ENCODE results near the gene CYP46A1.

CYP46A1 gene

DNA sequence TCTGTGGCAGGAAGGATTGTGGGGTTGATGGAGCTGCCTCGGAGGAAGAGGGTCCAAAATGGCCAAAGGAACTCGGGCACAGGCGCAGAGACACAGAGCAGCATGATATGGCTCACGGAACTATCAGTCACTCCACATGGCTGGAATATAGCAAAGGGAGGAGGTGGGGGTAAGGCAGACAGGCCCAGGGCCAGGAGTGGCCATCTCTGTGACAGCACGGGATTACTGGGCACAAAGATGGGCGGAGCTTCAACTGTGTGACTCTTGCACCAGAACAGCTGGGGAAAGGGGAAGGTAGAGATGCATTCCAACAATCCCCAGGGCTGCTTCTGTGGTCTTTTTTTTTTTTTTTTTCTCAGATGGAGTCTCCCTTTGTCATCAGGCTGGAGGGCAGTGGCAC, 84.3 kb downstream of the CYP46A1 start:
- no peaks in the 10 kb centered on the region for H3K36me3 ChIP-seq (ENCODE audit: control insufficient read depth, insufficient read depth, low read length)
- H3K27me3 ChIP-seq (replicated peaks; ENCODE audit: control insufficient read depth, insufficient read depth, low read length) = no peaks in the 10 kb centered on the region
- no peak overlapping the region for H3K4me3 ChIP-seq (replicated peaks; ENCODE audit: low read depth, low read length)
- TF ChIP-seq, protein P1, sequence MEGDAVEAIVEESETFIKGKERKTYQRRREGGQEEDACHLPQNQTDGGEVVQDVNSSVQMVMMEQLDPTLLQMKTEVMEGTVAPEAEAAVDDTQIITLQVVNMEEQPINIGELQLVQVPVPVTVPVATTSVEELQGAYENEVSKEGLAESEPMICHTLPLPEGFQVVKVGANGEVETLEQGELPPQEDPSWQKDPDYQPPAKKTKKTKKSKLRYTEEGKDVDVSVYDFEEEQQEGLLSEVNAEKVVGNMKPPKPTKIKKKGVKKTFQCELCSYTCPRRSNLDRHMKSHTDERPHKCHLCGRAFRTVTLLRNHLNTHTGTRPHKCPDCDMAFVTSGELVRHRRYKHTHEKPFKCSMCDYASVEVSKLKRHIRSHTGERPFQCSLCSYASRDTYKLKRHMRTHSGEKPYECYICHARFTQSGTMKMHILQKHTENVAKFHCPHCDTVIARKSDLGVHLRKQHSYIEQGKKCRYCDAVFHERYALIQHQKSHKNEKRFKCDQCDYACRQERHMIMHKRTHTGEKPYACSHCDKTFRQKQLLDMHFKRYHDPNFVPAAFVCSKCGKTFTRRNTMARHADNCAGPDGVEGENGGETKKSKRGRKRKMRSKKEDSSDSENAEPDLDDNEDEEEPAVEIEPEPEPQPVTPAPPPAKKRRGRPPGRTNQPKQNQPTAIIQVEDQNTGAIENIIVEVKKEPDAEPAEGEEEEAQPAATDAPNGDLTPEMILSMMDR (IDR thresholded peaks at IDR 0.05; ENCODE audit: insufficient read depth, low read length, poor library complexity, severe bottlenecking) = no peak
- no peak for DNase-seq (ENCODE audit: extremely low read depth, insufficient read length)

DNA sequence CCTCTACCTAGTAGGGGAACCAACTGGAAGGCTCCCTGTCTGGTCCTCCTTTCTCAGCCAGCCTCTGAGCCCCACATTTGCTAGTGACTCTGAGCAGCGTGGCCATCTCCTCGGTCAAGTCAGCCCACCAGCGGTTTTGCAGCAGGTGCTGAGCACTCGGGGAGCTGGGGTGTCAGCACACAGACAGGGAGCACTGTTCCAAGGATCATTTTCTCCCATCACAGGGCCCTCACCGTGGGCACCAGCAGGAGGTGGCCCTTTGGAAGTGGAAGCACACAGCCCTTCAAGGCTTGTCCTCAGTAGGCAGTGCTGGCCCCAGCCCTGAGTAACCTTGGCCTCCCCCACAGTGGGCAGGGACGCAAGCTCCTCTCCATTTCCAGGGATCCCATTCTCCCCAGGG, 85.0 kb downstream of the CYP46A1 start:
- Histone ChIP-seq H3K4me3 (replicated peaks; ENCODE audit: low read depth, low read length) (no peak overlapping the region), H3K36me3 (ENCODE audit: control insufficient read depth, insufficient read depth, low read length) (no peaks in the 10 kb centered on the region), H3K27me3 (replicated peaks; ENCODE audit: control insufficient read depth, insufficient read depth, low read length) (no peaks in the 10 kb centered on the region)
- TF ChIP-seq, protein P1 (IDR thresholded peaks at IDR 0.05; ENCODE audit: insufficient read depth, low read length, poor library complexity, severe bottlenecking) = no peak
- DNase-seq (ENCODE audit: extremely low read depth, insufficient read length) = no peak

DNA sequence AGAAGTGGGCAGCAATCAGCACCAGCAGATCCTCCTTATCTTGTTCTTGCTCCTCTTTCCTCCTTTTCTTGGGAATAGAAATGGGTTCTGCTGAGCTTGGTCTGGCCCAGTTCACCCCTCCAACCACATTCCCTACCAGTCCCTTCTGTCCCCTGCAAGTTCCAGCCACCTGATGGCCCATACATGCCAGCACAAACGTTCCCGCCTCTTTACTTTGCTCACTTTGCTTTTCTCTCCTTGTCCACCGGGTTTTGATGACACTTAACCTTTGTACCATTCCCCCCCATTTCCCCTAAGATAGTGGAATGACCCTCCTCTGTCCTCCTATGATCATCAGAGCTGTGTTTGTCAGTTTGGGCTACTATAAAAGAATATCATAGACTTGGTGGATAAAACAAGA, 85.7 kb downstream of the CYP46A1 start:
- DNase-seq (ENCODE audit: extremely low read depth, insufficient read length) = no peak
- TF ChIP-seq, protein P1 (IDR thresholded peaks at IDR 0.05; ENCODE audit: insufficient read depth, low read length, poor library complexity, severe bottlenecking) = no peak
- no peak overlapping the region for H3K4me3 ChIP-seq (replicated peaks; ENCODE audit: low read depth, low read length)
- H3K27me3 ChIP-seq (replicated peaks; ENCODE audit: control insufficient read depth, insufficient read depth, low read length) = no peaks in the 10 kb centered on the region
- no peaks in the 10 kb centered on the region for H3K36me3 ChIP-seq (ENCODE audit: control insufficient read depth, insufficient read depth, low read length)

DNA sequence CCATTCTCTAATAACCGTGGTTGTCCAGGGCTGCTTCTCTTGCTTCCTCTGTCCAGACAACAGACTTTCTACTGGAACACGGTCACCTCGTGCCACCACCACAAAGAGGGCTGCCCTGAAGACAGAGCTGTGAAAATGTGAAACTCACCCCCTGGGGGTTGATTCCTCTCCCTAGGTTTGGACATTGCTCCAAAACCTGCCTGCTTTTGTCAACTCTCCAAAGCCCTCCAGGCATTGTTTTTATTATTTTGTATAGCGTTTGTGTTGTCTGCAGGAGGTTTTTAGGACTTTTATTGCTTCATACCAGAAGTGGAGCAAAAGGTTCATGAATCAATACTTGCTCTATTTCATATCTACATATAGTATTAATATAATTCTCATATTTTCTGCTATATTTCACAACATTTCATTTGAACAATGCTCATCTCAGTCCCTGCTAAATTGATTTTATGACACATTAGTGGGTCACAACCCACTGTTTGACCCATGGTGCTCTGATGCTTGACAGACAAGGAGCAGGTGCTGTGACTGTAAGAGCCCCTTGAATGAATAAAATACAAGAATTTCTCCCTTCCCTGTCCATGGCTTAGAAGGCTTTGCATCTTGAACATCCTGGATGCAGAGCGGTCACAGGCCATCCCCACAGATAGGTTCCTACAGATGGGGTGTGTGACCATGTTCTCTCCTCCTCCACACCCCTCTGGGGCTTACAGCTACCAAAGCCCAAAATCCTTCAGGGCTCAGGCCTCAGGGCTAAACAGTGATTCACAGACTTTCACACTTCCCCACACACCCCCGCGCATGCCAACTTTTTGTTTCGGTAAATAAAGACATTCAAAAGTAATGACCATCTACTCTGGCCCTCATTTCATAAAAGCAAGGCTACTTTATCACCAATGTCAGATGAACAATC, 88.5 kb downstream of the CYP46A1 start:
- H3K4me3 ChIP-seq (replicated peaks; ENCODE audit: low read depth, low read length) = no peak overlapping the region
- TF ChIP-seq, protein P1 (IDR thresholded peaks at IDR 0.05; ENCODE audit: insufficient read depth, low read length, poor library complexity, severe bottlenecking) = no peak
- H3K36me3 ChIP-seq (ENCODE audit: control insufficient read depth, insufficient read depth, low read length) = no peaks in the 10 kb centered on the region
- DNase-seq (ENCODE audit: extremely low read depth, insufficient read length) = no peak
- peaks cover 2% of the 10 kb centered on the region; the same call in 1 of the 2 replicates for H3K27me3 ChIP-seq (replicated peaks; ENCODE audit: control insufficient read depth, insufficient read depth, low read length)

DNA sequence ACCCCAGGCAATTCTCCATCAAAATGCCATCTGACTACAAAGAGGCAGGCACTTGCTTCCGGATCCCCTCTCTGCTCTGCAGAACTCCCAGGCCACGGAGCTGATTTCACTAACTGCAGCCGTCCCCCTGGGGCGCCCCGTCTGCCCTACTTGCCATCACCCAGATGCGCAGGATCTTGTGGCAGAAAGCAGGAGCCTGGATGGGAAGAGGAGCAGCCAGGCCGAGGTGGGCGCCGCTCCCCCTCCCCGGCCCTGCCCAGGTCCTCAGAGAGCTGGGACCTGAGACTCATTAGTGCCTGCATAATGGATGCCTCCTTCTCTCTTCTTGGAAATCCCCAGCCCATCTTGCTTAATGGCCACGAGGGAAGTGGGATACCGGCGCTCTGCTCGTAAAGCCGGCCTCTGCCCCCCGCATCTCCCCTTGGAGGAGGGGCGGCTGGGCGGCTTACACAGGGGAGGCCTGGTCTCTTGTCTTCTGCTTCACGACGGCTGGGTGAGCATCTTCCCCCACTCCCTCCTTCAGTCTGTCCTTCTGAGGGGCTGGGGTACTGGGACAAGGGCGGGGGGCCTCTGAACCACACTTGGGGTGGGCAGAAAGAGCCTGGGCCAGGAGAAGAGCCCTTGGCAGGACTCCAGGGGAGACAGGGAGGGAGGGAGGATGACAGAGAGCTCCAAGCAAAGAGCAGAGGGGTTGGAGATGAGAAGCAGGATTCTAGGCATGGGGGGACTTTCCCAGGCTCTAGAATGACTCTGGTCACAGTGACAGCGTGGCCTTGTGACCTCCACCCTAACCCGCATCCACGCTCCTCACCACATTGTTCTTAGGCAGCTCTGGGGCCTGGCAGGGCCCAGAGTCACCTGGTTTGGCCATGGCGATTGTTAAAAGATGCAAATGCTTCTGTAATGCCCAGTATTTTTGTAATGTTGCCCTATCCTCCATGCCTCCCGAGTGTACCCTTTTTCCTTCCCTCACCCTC, 89.7 kb downstream of the CYP46A1 start:
- TF ChIP-seq, protein P1 (IDR thresholded peaks at IDR 0.05; ENCODE audit: insufficient read depth, low read length, poor library complexity, severe bottlenecking) = no peak
- no peak for DNase-seq (ENCODE audit: extremely low read depth, insufficient read length)
- Histone ChIP-seq H3K36me3 (ENCODE audit: control insufficient read depth, insufficient read depth, low read length) (no peaks in the 10 kb centered on the region), H3K27me3 (replicated peaks; ENCODE audit: control insufficient read depth, insufficient read depth, low read length) (peaks cover 2% of the 10 kb centered on the region; the same call in 1 of the 2 replicates), H3K4me3 (replicated peaks; ENCODE audit: low read depth, low read length) (no peak overlapping the region)

Measured in GM06990 (cell line).